GM18873 (cell line): ENCODE measurements around the gene EXT2.

Source experiments
- ATAC-seq: cut with Tn5 transposase; IDR thresholded peaks from one replicate; pipeline ENCODE4 v1.9.1; 2021; ENCODE audit warnings: mild to moderate bottlenecking, moderate library complexity, moderate number of reproducible peaks; ENCODE audit not compliant: unreplicated experiment, low FRiP score

EXT2 gene

DNA sequence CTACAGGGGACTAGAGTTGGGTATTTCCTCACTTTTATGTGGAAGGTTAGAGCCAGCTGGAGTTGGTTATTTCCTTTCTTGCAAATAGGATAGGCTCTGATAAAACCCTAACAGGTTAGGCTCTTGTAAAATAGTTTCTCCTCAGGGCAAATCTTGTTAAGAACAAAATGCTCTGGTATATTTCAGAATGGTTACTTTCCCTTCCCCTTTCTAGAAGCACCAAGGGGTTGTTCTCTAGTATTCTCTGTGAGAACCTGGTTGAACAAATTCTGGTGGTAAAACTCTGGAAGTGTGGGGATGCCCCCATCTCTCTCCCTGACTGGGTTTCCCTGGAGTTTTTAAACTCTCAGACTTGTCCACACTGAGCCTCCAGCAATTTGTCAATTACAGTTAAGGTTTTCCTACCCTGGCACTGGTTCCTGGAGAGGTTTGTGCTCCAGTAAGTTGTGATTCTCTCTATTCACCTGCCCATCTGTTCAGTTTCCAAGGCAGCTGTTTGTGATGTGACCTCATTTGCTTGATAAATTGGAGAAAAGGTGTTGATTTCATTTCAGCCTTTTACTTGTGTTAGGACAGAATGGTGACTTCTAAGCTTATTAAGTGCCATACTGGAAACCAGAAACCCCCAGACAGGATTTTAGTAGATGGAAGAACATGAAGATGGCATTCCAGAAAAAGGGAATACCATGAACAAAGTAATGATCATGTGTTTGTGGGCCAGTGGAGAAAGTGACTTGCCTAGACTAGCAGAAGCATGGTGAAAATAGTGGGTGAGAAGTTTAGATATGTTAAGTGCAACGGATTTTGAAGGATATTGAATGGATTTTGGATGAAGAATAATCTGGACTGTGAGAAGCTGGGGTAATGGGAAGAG lies 64.6 kb downstream of the EXT2 start:
- no peak for ATAC-seq

DNA sequence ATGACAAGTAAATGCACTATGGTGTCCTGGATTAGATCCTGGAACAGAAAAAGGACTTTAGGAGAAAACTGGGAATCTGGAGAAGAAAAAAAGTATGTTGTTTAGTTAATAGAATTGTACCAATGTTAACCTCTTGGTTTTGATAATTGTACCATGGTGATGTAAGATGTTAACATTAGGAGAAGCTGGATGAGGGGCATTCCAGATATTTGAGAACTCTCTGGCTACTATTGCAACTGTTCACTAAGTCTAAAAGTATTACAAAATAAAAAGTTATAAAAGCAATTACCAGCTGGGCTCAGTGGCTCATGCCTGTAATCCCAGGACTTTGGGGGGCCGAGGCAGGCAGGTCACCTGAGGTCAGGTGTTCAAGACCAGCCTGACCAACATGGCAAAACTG lies 66.5 kb downstream of the EXT2 start:
- no peak for ATAC-seq

DNA sequence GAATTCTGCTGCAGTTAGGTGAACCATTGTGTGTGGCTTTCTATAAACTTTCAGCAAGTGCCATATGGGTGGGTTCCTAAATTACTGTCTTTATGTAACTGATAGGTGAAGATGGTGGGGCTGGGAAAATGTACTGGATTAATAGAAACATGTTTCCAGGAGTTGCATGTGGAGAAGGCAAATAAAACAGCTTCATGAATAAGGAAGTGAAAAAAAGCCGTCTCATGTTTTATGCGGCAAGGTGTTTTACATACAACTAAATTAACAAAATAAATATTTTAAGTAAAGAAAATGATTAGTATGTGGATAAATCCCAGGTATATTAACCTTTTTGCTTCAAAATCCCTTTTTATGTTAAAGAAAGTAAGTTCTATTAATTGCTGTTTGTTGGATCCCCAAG lies 67.2 kb downstream of the EXT2 start:
- ATAC-seq, result no peak

DNA sequence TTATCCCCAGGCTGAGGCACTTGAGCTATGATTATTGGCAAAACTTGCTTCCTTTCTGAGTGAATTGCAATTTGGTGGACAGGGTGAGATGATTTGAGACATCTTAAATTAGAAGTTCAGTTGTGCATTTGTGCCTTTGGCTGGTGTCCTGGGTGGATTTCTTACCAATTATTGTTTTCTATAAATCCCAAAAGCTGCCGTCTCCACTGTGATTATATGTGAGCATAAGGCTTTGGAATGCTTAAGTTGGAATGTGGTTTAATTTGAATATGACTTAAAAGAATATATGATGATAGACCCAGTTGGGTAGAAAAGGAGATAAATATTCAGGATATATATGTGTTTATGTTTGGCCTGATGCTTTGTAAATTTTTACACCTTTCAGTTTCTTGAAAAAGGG lies 70.0 kb downstream of the EXT2 start:
- no peak for ATAC-seq

GRCh38 chr11:44167046-44167445 lies 71.6 kb downstream of the EXT2 start:
- ATAC-seq, result no peak

DNA sequence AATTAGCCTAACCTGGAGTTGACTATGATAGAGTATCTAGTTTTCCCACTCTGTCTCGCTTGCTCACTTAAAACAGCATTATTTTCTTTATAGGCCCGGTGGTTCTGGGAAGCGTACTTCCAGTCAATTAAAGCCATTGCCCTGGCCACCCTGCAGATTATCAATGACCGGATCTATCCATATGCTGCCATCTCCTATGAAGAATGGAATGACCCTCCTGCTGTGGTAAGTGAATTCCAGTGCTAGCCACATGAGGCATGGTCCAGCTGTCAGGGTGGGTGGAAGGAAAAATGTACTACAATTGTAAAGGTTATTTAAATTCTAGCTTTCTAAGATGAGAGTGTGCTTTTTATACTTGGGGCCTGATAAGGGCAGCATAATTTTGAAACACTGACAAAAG lies 76.0 kb downstream of the EXT2 start:
- ATAC-seq, result no peak

GRCh38 chr11:44172966-44173365 lies 77.5 kb downstream of the EXT2 start:
- no peak for ATAC-seq

DNA sequence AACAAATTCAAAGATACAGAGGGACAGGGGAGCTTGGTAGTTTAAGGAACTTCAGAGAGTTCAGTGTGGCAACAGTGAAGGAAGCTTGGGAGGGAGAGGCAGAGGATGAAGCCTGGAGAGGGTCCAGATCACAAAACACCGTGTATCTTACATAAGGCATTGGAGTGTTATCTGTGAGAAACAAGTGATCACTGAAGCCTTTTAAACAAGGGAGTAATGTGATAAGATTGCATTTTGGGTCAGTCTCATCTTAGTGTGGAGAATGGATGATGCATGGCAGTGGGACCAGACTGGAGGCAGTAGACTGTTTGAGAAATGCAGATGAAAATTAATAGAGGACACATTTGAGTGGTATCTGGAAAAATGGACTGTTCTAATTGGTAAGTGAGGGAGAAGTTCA lies 79.4 kb downstream of the EXT2 start:
- ATAC-seq, result no peak

- ATAC-seq, result no peak
Observed at GRCh38 chr11:44176546-44177213, 81.2 kb downstream of the EXT2 start.

GRCh38 chr11:44177905-44178304 lies 82.4 kb downstream of the EXT2 start:
- ATAC-seq, result no peak

GRCh38 chr11:44178381-44178780 lies 82.9 kb downstream of the EXT2 start:
- ATAC-seq, result no peak

GRCh38 chr11:44179173-44179572 lies 83.7 kb downstream of the EXT2 start:
- ATAC-seq, result no peak

DNA sequence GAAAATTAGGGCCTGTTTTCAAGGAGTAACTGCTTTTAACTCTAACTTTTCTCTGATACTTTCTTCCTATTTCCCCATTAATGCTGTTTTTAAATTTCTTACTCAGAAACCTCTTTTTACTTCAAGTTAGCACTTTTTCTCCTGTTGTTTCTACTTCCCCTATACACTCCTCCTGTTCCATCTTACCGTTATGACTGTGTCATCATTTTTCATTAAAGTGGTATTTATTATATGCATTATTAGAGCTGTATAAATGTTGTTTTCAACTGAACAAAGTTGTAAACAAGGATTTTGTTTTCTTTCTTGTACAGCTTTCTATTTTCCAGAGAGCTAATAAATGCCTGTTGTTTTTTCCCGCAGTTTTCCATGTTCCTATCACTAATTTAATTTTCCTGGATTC lies 84.6 kb downstream of the EXT2 start:
- no peak for ATAC-seq

DNA sequence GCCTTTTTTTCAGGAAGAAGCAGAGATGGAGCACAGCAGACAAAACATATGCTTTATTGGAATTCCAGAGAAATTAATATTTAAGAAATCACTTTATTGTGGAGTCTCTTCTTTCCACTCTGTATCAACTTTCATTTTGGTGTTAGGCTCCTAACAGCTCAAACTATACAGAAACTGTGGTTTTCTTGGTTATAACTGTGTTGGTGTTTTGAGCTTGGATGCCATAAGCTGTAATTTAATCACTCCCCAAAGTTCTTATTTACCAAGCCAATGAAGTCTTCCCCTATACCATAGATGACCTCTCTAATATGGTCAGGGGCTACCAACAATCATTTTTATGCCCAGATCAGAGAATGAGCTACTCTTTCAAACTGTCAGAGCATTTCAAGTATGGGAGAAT lies 90.0 kb downstream of the EXT2 start:
- no peak for ATAC-seq

DNA sequence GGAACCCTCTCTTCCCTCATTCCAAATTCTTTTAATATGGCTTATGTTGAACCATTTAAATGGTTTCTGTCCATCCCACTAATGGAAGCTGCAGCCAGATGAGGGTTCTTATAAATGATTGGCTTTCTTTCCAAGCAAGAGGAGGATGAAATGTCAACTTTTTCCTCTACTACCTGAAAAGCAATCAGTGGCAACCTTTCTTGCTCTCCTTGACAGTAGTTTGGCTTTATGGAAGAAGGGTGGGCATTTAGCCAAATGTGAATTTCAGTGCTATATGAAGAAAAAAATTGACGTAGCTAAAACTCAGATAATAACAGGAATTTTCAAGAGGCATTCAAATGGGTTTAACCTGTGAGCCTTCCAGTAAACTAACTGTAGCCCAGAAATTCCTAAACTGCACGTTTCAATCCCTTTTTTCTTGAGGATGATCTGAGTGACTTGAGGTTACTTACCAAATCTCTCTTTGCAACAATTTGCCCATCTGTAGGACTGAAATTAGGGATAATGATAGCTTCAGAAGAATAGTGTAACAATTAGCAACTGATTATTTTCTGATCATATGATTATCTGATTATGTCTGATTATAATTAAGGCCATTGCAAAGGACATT lies 90.9 kb downstream of the EXT2 start:
- ATAC-seq, result no peak

GRCh38 chr11:44188643-44189042 lies 93.2 kb downstream of the EXT2 start:
- ATAC-seq, result no peak

DNA sequence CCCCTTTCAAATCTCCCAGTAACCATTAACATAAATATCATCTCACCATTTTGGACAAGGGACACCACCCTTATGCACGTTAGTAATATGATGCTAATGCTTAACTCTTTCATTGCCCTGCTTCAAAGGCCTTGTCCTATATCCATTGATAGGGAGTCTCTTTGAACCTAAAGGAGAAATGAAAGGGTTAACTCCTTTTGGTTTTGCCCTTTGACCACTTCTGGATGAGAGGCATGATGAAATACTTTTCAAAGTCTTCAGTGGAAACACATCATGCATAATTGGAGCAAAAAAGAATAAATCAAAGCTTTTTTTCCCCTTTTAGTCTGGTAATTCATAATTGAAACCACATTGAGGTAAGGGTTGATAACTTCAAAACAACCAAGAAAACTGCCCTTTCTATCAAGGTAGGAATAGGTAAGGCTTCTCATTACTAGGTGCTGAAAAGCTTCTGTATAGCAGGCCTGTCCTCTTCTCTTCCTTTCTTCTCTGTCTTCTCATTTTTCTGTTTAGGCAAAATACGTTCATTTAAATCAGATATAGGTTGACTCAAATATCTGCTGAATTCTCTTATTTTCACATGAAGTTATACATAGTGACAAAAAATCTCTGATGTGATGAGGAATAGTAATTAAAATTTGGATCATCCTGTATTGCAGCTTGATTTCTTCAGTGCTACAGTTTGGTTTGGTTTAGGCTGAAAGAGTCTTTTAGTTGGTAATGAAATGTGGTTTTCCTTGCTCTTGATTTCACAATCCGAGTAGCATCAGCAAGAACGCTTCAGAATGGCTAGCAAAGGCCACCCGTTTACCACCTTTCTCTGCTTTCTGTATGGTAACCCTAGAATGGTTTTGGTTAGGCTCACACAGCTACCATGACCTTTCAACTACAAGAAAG lies 94.8 kb downstream of the EXT2 start:
- ATAC-seq, result no peak

DNA sequence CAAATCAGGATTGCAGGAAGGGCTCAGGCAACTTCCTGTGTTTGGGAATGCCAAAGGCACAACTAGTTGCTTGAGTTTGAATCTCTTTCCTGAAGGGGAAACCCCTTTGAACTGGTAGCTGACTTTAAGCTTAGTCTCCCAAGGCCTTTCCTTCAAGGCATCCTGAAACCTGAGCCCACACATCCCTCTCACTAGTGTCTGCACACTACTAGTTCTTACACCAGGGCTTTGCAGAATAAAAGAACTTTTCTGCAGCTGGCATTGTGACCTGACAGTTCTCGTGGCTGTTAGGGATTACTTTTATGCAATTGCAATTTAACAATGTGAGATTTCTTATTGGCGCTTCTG lies 95.4 kb downstream of the EXT2 start:
- ATAC-seq, result no peak

- no peak for ATAC-seq
Observed at GRCh38 chr11:44191322-44192016, 96.0 kb downstream of the EXT2 start.

GRCh38 chr11:44192017-44192385 lies 96.5 kb downstream of the EXT2 start:
- no peak for ATAC-seq
